A673 (cell line): ENCODE results near the gene GPR31.
"Not testable (repeated sequence)": the region's sequence is repeated elsewhere in the genome, so short reads cannot be mapped to it uniquely, and the experiment has no call there.

Source experiments
- EZH2 ChIP-seq: fragments of 200-600 bp; sonication (generic); IDR thresholded peaks from 2 replicates; pipeline ENCODE4 v1.6.1; 2017; ENCODE audit warnings: borderline replicate concordance, low read depth, mild to moderate bottlenecking, mixed read lengths, antibody characterized with exemption, low read length; ENCODE audit not compliant: poor library complexity, severe bottlenecking
- TF ChIP-seq, protein P1 (sequence below): fragments of 300-800, 200-600 bp; sonication (generic); conservative IDR thresholded peaks from 2 replicates; pipeline ENCODE4 v1.5.1; 2017; ENCODE audit warnings: low read depth, mild to moderate bottlenecking, antibody characterized with exemption, low read length, moderate library complexity, mixed read lengths

DNA sequence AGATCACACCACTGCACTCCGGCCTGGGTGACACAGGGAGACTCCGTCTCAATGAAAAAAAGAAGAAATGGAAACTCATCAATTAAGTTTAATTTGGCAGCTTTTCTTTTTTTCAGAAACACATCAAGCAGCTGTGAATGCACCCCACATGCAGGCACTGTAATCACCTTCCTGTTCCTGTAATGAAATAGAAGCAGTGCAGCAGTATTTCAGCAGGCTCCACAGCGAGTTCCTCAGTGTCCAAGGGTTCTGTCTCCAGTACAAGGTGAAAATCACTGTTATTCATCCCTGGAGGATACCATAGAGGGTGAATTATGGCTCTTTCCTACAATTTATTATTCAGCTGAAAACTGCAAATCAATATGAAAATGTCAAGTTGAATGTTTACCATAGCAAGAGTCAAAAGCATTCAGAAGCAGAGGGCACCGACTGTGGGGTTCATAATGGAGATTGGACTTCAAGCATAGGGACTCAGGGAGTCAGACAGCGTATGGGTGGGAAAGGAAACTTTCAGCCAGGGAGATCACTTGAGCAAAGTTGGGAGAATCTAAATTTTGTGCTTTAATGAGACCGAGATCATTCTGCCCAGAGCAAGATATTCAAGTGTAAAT lies 35.8 kb upstream of the GPR31 start:
- TF ChIP-seq, protein P1, sequence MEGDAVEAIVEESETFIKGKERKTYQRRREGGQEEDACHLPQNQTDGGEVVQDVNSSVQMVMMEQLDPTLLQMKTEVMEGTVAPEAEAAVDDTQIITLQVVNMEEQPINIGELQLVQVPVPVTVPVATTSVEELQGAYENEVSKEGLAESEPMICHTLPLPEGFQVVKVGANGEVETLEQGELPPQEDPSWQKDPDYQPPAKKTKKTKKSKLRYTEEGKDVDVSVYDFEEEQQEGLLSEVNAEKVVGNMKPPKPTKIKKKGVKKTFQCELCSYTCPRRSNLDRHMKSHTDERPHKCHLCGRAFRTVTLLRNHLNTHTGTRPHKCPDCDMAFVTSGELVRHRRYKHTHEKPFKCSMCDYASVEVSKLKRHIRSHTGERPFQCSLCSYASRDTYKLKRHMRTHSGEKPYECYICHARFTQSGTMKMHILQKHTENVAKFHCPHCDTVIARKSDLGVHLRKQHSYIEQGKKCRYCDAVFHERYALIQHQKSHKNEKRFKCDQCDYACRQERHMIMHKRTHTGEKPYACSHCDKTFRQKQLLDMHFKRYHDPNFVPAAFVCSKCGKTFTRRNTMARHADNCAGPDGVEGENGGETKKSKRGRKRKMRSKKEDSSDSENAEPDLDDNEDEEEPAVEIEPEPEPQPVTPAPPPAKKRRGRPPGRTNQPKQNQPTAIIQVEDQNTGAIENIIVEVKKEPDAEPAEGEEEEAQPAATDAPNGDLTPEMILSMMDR: not testable (repeated sequence)
- not testable (repeated sequence) for TF ChIP-seq EZH2
